Measurements from ENCODE around the gene AQP12A.
"Not testable (repeated sequence)": the region's sequence is repeated elsewhere in the genome, so short reads cannot be mapped to it uniquely, and the experiment has no call there.

AQP12A gene

GRCh38 chr2:240659883-240660282 lies 31.8 kb upstream of the AQP12A start:
- DNase-seq (ENCODE audit: low read depth), result not testable (repeated sequence)

GRCh38 chr2:240662681-240663080 lies 29.0 kb upstream of the AQP12A start:
- no peak for DNase-seq (ENCODE audit: low read depth)

- DNase-seq (ENCODE audit: low read depth), result no peak
Measured at GRCh38 chr2:240663546-240664190, 28.0 kb upstream of the AQP12A start.

GRCh38 chr2:240664622-240665021 lies 27.0 kb upstream of the AQP12A start:
- DNase-seq (ENCODE audit: low read depth), result no peak

DNA sequence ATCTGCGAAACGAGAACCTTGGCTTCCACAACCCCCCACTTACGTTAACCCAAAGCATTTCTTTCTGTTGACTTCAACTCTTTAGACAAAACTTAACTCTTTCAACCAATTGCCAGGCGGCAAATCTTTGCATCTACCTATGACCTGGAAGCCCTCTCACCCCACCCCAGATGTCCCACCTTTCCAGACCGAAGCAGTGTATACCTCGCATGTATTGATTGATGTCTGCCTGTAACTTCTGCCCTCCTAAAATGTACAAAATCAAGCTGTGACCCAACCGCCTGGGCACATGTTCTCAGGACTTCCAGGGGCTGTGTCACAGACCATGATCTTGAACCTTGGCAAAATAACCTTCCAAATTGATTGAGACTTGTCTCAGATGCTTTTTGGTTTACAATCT lies 21.3 kb upstream of the AQP12A start:
- DNase-seq (ENCODE audit: low read depth), result no peak

DNA sequence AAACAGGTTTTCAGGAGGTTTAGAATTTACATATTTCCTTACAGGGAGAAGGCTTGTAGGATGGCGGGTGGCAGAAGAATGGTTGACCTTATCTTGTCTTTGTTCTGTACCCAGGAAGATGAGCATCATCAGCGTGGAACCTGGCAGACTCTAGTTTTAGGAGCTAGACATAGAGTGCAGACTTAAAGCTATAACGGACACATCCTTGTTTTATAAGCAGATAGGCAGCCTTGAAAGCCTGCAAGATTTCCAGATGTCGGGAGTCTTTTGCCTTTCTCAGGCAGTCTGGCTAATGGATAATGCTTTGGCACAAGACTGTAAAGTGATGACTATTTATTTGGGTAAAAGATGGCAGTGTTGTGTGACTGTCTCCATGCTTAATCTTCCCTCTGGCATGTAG lies 20.7 kb upstream of the AQP12A start:
- no peak for DNase-seq (ENCODE audit: low read depth)

DNA sequence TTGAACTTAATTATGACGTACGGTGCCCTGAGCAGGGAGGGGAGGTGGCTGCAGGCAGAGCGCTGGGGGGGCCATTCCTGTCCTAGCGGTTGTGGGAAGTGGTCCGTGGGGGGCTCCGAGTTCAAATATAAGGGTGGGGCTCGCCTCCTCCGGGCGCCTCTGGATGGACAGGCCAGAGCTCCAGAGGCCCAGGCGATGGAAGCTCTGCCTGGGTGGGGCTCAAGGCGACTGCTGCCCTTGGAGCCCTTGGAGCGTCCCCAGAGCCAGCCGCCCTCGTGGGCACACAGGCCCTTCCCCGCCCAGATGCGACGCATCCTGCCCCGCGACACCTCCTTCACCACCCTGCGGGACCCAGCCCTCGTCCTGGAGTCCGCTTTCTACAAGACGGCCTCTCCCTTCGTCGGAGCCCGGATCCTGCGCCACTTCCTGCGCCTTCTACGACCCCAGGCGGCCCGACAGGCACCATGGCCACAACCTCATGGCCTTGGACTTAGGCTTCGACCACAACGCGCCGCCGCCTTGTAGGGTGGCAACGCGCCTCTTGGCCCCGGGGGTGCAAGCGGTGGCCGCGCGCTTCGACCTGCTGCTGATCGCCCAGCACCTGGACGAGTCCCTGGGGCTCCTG lies 19.5 kb upstream of the AQP12A start:
- DNase-seq (ENCODE audit: low read depth), result no peak

GRCh38 chr2:240672701-240673190 lies 18.9 kb upstream of the AQP12A start:
- DNase-seq (ENCODE audit: low read depth), result no peak

DNA sequence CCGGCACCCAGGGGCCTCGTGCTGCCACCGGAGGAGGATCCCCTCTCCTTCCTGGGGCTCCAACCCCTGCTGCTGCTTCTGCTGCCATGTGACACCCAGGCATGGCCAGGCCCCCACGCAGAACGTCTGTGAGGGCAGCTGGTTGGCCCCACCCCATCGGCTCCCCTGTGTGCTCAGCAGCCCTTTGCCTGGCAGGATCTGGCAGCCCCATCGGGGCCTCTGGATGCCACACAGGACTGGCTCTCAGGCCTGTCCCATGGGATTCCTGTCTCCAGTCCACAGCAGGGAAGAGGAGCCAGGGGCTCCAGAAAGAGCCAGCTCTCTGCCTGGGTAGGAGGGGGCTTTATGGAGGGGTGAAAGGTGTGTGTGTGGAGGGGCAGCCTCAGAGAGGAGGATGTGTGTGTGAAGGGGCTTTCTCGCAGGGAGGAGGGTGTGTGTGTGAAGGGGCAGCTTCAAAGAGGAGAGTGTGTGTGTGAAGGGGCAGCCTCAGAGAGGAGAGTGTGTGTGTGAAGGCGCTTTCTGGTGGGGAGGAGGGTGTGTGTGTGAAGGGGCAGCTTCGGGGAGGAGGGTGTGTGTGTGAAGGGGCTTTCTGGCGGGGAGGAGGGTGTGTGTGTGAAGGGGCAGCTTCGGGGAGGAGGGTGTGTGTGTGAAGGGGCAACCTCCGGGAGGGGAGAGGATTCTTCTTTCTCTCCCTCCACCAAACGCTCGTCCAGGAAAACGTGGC lies 17.0 kb upstream of the AQP12A start:
- DNase-seq (ENCODE audit: low read depth), result not testable (repeated sequence)

DNA sequence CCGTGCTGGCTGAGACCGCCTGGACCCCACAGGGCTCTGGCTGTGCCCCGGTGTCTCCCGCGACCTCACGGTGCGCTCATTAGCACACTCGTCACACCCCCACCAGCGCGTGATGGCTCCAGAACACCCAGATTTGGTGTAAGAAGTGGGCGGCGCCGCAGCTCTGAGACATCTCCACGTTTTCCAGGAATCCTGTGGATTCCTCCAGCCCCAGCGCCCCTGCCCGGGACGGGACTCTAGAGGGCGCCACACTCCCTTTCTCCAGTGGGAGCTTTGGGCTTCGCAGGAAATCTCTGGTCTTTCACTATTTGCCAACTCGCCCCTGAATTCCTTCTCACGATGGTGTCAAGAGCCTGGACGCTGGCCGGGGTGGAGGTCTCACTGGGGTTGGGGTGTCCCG lies 16.3 kb upstream of the AQP12A start:
- DNase-seq (ENCODE audit: low read depth), result not testable (repeated sequence)

GRCh38 chr2:240678043-240678442 lies 13.6 kb upstream of the AQP12A start:
- DNase-seq (ENCODE audit: low read depth), result not testable (repeated sequence)

DNA sequence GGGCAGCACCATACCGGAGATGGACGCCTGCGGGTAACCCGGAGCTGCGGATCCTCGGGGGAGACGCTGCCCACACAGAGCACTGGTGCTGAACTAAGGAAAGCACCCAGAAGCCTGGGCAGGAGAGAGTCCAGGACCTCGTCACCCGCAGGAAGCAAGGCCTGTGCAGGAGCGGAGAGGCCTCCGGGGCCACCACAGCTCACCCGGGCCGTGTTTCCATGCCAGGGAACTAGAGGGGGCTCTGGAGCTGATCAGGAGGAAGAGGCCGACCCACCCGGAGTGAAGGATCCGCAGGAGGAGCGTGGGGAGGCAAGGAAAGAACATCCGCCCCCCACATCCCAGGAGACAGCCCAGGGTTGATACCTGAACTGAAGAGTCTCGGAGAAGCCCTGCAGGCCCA lies 12.8 kb upstream of the AQP12A start:
- DNase-seq (ENCODE audit: low read depth), result not testable (repeated sequence)

GRCh38 chr2:240680185-240680584 lies 11.5 kb upstream of the AQP12A start:
- not testable (repeated sequence) for DNase-seq (ENCODE audit: low read depth)

GRCh38 chr2:240682431-240683224 lies 9.0 kb upstream of the AQP12A start, which contains the start of gene AQP12B:
Gene AQP12B, minus strand, starts transcription at chr2:240682885. Its CDS starts 48 bp downstream, at chr2:240682837.
- not testable (repeated sequence) for DNase-seq (ENCODE audit: low read depth)

DNA sequence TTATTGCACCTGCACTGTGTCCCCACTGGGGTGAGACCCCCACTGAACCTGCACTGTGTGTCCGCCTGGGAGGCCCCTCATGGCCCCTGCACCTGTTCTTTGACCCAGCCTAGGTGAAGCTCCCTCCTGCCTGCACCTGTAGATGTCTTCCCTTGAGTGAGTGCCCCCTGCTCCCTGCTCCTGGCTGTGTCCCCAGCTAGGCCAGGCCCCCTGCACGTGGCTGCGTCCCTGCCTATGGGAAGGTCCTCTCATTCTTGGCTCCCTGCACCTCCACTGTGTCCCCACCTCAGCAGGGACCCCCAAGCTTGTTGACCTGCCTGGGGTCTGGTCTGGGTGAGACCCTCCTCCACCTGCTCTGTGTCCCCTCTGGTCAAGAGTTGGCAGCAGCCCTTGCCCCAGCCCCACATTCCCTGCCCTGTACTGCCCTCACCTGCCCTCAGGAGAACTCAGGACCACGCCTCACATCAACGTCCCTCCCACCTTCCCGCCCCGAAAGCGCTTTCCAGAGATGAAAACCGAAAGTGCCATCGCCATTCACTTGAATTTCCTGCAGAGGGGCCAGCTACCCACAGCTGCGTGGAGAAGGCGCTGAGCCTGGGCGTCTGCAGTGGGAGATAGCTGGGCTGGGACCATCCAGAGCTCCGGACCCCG lies 8.2 kb upstream of the AQP12A start:
- not testable (repeated sequence) for DNase-seq (ENCODE audit: low read depth)

DNA sequence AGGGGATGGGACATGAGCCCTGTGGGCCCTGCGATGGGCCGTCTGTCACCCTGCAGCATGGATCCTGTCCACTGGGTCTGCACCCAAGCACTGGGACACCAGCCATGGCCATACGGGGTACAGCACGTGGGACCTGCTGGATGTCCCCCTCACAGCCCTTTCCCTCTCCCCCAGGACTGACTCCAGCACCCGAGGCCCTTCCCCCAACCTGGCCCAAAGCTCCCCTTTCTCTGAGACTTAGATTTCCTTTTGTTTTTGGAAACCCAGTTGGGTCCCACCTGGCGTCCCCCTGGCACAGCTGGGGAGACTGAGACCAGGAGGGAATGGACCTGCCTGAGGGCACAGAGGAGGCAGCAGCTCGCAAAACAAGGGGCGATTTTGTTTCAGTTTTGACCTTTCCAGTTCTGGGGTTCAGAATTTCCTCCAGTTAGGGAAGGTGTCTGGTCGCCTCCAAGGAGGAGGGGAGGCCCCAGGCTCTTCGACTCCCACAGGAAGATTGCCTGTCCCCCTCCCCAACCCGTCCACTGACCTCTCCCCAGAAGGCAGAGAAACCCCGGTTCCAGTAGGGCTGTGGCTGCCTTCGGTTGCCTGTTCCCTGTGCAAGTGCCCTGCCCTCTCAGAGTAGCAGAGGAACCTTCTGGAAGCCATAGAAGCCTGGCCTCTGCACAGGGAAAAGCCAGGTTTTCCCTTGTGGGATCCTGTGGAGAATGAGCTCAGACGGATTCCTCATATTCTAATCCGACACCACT lies 7.5 kb upstream of the AQP12A start:
- DNase-seq (ENCODE audit: low read depth), result not testable (repeated sequence)

- no peak for DNase-seq (ENCODE audit: low read depth)
Measured at GRCh38 chr2:240685771-240686371, 5.8 kb upstream of the AQP12A start.

GRCh38 chr2:240686460-240686859 lies 5.2 kb upstream of the AQP12A start:
- no peak for DNase-seq (ENCODE audit: low read depth)

- DNase-seq (ENCODE audit: low read depth), result no peak
Measured at GRCh38 chr2:240687045-240687740, 4.5 kb upstream of the AQP12A start.

All from activated T-cell treated with anti-CD3 and anti-CD28 coated beads for 1 hour (primary cell).